ENCODE results near the gene CCL19.

- TF ChIP-seq EZH2 (IDR thresholded peaks at IDR 0.05), result no peak
- TF ChIP-seq, protein P1, sequence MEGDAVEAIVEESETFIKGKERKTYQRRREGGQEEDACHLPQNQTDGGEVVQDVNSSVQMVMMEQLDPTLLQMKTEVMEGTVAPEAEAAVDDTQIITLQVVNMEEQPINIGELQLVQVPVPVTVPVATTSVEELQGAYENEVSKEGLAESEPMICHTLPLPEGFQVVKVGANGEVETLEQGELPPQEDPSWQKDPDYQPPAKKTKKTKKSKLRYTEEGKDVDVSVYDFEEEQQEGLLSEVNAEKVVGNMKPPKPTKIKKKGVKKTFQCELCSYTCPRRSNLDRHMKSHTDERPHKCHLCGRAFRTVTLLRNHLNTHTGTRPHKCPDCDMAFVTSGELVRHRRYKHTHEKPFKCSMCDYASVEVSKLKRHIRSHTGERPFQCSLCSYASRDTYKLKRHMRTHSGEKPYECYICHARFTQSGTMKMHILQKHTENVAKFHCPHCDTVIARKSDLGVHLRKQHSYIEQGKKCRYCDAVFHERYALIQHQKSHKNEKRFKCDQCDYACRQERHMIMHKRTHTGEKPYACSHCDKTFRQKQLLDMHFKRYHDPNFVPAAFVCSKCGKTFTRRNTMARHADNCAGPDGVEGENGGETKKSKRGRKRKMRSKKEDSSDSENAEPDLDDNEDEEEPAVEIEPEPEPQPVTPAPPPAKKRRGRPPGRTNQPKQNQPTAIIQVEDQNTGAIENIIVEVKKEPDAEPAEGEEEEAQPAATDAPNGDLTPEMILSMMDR (IDR thresholded peaks at IDR 0.05 in 2 of 3, conservative IDR thresholded peaks at IDR 0.05 in 1 of 3; ENCODE audit: borderline replicate concordance in 1 of 3, insufficient read depth in 1 of 3, low read depth in 2 of 3, low read length in 2 of 3), result no peak
Observed at GRCh38 chr9:34693560-34693959, 2.5 kb upstream of the CCL19 start.

Measured in HCT116 (cell line).